Measurements from ENCODE around the gene GNGT2. TPM values are rescaled to one million over a fixed set of nuclear protein-coding genes. Genes with fewer than 3 reads are reported as not detected.
"Not testable (repeated sequence)": the region's sequence is repeated elsewhere in the genome, so short reads cannot be mapped to it uniquely, and the experiment has no call there.

Gene GNGT2
- total and polyA plus RNA-seq, 4 donors = 0.23 to 2.2 (median 1.1) TPM

DNA sequence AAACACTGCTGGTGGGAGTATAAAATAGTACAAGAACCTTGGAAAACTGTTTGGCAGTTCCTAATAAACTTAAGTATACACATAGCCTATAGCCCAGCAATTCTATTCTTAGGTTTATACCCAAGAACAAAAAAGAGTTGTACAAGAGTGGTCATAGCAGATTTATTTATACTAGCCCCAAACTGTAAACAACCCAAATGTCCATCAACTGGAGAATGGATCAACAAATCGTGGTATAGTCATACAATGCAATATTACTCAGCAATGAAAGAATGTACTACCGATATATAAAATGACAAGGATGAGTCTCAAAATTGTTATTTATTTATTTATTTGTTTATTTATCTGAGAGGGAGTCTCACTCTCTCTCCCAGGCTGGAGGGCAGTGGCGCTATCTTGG is 23.1 kb downstream of the GNGT2 start:
- peaks cover 0 to 8% (median 2%) of the 10 kb centered on the region in 4 donors for H3K9me3 ChIP-seq (ENCODE audit: control insufficient read depth in 4 of 4, low read length in 3 of 4)
- H3K9ac ChIP-seq (ENCODE audit: low read depth in 1 of 2, low read length in 2 of 2) = no peak overlapping the region
- no peaks in the 10 kb centered on the region for H3K36me3 ChIP-seq (ENCODE audit: control insufficient read depth in 4 of 4, insufficient read depth in 3 of 4, low read depth in 1 of 4, low read length in 3 of 4)
- no peak overlapping the region for H3K27ac ChIP-seq (ENCODE audit: low read depth in 1 of 2, low read length in 2 of 2)
- TF ChIP-seq, protein P1, sequence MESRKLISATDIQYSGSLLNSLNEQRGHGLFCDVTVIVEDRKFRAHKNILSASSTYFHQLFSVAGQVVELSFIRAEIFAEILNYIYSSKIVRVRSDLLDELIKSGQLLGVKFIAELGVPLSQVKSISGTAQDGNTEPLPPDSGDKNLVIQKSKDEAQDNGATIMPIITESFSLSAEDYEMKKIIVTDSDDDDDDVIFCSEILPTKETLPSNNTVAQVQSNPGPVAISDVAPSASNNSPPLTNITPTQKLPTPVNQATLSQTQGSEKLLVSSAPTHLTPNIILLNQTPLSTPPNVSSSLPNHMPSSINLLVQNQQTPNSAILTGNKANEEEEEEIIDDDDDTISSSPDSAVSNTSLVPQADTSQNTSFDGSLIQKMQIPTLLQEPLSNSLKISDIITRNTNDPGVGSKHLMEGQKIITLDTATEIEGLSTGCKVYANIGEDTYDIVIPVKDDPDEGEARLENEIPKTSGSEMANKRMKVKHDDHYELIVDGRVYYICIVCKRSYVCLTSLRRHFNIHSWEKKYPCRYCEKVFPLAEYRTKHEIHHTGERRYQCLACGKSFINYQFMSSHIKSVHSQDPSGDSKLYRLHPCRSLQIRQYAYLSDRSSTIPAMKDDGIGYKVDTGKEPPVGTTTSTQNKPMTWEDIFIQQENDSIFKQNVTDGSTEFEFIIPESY (IDR thresholded peaks at IDR 0.05) = no peak
- TF ChIP-seq YY1 (IDR thresholded peaks at IDR 0.05) = no peak
- TF ChIP-seq JUND (IDR thresholded peaks at IDR 0.05) = no peak
- TF ChIP-seq, protein P2, sequence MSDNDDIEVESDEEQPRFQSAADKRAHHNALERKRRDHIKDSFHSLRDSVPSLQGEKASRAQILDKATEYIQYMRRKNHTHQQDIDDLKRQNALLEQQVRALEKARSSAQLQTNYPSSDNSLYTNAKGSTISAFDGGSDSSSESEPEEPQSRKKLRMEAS (IDR thresholded peaks at IDR 0.05) = no peak
- TF ChIP-seq FOXA1 (IDR thresholded peaks at IDR 0.05) = no peak
- TF ChIP-seq SP1 (IDR thresholded peaks at IDR 0.05) = no peak
- TF ChIP-seq EGR1 (IDR thresholded peaks at IDR 0.05; ENCODE audit: low read depth in 2 of 2) = no peak
- TF ChIP-seq, protein P3, sequence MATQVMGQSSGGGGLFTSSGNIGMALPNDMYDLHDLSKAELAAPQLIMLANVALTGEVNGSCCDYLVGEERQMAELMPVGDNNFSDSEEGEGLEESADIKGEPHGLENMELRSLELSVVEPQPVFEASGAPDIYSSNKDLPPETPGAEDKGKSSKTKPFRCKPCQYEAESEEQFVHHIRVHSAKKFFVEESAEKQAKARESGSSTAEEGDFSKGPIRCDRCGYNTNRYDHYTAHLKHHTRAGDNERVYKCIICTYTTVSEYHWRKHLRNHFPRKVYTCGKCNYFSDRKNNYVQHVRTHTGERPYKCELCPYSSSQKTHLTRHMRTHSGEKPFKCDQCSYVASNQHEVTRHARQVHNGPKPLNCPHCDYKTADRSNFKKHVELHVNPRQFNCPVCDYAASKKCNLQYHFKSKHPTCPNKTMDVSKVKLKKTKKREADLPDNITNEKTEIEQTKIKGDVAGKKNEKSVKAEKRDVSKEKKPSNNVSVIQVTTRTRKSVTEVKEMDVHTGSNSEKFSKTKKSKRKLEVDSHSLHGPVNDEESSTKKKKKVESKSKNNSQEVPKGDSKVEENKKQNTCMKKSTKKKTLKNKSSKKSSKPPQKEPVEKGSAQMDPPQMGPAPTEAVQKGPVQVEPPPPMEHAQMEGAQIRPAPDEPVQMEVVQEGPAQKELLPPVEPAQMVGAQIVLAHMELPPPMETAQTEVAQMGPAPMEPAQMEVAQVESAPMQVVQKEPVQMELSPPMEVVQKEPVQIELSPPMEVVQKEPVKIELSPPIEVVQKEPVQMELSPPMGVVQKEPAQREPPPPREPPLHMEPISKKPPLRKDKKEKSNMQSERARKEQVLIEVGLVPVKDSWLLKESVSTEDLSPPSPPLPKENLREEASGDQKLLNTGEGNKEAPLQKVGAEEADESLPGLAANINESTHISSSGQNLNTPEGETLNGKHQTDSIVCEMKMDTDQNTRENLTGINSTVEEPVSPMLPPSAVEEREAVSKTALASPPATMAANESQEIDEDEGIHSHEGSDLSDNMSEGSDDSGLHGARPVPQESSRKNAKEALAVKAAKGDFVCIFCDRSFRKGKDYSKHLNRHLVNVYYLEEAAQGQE (IDR thresholded peaks at IDR 0.05) = no peak
- no peak for TF ChIP-seq FOXA2 (IDR thresholded peaks at IDR 0.05)
- TF ChIP-seq, protein P4, sequence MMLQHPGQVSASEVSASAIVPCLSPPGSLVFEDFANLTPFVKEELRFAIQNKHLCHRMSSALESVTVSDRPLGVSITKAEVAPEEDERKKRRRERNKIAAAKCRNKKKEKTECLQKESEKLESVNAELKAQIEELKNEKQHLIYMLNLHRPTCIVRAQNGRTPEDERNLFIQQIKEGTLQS (IDR thresholded peaks at IDR 0.05) = no peak
- no peak for TF ChIP-seq GABPA (IDR thresholded peaks at IDR 0.05 in 1 of 2, conservative IDR thresholded peaks at IDR 0.05 in 1 of 2)
- DNase-seq (ENCODE audit: low spot score) = no peak
- no peak overlapping the region for H3K4me3 ChIP-seq (ENCODE audit: low read depth in 1 of 3, low read length in 3 of 3)
- WGBS = 96% methylated on average over 3 of the region's 3 CpGs
- H3K27me3 ChIP-seq (ENCODE audit: control insufficient read depth in 4 of 4, insufficient read depth in 4 of 4, low read length in 3 of 4) = no peaks in the 10 kb centered on the region
- H3K4me1 ChIP-seq (ENCODE audit: control insufficient read depth in 4 of 4, insufficient read depth in 4 of 4, low read length in 3 of 4) = peaks cover 0 to 3% (median 0%) of the 10 kb centered on the region in 4 donors

DNA sequence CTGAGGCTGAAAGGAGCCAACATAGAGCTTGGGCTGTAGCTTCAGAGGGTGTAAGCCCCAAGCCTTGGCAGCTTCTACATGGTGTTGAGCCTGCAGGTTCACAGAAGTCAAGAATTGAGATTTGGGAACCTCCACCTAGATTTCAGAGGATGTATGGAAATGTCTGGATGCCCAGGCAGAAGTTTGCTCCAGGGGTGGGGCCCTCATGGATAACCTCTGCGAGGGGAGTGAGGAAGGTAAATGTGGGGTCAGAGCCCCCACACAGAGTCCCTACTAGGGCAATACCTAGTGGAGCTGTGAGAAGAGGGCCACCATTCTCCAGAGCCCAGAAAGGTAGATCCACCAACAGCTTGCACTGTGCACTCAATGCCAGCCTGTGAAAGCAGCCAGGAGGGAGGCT is 25.0 kb downstream of the GNGT2 start:
- H3K27ac ChIP-seq (ENCODE audit: low read depth in 1 of 2, low read length in 2 of 2); DNase-seq (ENCODE audit: low spot score); H3K27me3 ChIP-seq (ENCODE audit: control insufficient read depth in 4 of 4, insufficient read depth in 4 of 4, low read length in 3 of 4); H3K36me3 ChIP-seq (ENCODE audit: control insufficient read depth in 4 of 4, insufficient read depth in 3 of 4, low read depth in 1 of 4, low read length in 3 of 4); H3K9me3 ChIP-seq (ENCODE audit: control insufficient read depth in 4 of 4, low read length in 3 of 4); H3K4me3 ChIP-seq (ENCODE audit: low read depth in 1 of 3, low read length in 3 of 3); H3K4me1 ChIP-seq (ENCODE audit: control insufficient read depth in 4 of 4, insufficient read depth in 4 of 4, low read length in 3 of 4); H3K9ac ChIP-seq (ENCODE audit: low read depth in 1 of 2, low read length in 2 of 2): not testable (repeated sequence)
- WGBS = 90% methylated on average over 1 of the region's 1 CpG

DNA sequence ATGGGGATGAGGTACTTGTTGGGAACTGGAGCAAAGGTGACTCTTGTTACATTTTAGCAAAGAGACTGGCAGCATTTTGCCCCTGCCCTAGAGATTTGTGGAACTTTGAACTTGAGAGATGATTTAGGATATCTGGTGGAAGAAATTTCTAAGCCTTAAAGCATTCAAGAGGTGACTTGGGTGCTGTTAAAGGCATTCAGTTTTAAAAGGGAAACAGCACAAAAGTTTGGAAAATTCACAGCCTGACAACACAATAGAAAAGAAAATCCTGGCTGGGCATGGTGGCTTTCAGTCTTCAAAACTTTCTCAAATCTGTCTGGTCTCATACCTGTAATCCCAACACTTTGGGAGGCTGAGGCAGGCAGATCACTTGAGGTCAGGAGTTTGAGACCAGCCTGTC is 25.9 kb downstream of the GNGT2 start:
- not testable (repeated sequence) for H3K27me3 ChIP-seq (ENCODE audit: control insufficient read depth in 4 of 4, insufficient read depth in 4 of 4, low read length in 3 of 4); H3K27ac ChIP-seq (ENCODE audit: low read depth in 1 of 2, low read length in 2 of 2); H3K9me3 ChIP-seq (ENCODE audit: control insufficient read depth in 4 of 4, low read length in 3 of 4); H3K4me3 ChIP-seq (ENCODE audit: low read depth in 1 of 3, low read length in 3 of 3); H3K36me3 ChIP-seq (ENCODE audit: control insufficient read depth in 4 of 4, insufficient read depth in 3 of 4, low read depth in 1 of 4, low read length in 3 of 4); H3K4me1 ChIP-seq (ENCODE audit: control insufficient read depth in 4 of 4, insufficient read depth in 4 of 4, low read length in 3 of 4); DNase-seq (ENCODE audit: low spot score); H3K9ac ChIP-seq (ENCODE audit: low read depth in 1 of 2, low read length in 2 of 2)

Data from liver (tissue), 9 donors.